Mesenteric fat pad (tissue), 1 donor: Measurements from ENCODE around the gene SPATA31C1. TPM values are rescaled to one million over a fixed set of nuclear protein-coding genes. Genes with fewer than 3 reads are reported as not detected.
"Not testable (repeated sequence)": the region's sequence is repeated elsewhere in the genome, so short reads cannot be mapped to it uniquely, and the experiment has no call there.

Experiments
- DNase-seq: peaks from one replicate; pipeline ENCODE4 v3.0.0-alpha.2; 2020; ENCODE audit warnings: low spot score
- total RNA-seq: library from RNA; stranded (reverse); fragmentation: NEBNext Ultra II Directional; extraction: Animal tissue kit (Norgen Biotek cat#: 25700); gene quantifications from one replicate; pipeline ENCODE4 v1.2.1, GENCODE V29; 2021
- donor health status: DM: yes; HTN: yes; CAD: no.

The SPATA31C1 gene
- total RNA-seq, 1 donor from 2014 or later = not detected

DNA sequence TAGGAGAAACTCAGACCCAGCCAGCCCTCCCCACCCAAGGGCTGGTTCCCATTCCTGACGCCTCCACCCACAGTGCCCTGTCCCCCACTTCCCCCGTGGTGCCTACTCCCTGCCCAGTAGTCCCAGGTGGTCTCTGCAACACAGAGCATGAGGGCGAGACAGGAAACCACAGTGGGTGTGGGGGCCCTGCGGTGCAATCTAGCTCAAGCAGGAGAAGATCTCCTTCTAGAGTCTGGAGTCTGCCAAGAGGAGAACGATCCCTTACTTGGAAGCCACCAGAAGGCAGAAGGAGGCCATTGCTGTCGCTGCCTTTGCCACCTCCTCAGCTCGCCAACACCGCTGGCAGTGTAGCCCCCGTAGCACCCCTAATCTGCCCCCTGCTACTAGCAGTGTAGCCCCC lies 20.2 kb downstream of the SPATA31C1 start:
- not testable (repeated sequence) for DNase-seq

DNA sequence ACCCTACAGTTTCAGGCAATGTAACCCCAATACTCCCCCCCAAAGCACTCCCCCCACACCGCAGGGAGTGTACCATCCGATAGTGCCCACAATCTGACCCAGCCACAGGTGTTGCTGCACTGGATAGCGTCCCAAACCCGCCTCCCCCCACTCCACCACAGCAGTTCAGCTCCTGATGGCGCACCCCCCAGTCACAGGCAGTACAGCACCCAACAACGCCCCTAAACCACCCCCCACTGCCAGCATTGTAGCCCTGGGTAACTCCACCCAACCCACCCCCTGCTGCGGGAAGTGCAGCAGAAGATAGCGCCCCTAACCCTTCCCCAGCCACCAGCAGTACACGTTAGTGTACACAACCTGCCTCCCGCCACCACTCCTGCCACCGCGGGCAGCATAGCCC lies 20.6 kb downstream of the SPATA31C1 start:
- not testable (repeated sequence) for DNase-seq

DNA sequence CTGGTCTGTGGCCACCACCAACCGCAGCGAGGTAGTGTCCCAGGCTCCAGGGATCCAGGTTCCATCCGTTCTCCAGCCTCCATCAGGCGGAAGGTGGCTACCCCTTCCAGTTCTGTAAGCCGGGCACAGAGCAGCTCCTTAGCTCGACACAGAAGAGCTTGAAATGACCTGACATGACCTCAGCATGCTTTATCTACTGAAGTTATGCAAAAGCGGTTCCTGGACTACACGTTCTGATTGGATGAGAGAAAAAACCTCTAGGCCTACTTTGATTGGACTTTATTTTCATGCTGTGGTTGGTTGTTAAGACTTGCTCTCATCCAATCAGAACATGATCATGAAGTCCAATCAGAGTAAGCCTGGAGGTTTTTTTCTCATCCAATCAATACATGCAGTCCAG lies 21.3 kb downstream of the SPATA31C1 start:
- not testable (repeated sequence) for DNase-seq

DNA sequence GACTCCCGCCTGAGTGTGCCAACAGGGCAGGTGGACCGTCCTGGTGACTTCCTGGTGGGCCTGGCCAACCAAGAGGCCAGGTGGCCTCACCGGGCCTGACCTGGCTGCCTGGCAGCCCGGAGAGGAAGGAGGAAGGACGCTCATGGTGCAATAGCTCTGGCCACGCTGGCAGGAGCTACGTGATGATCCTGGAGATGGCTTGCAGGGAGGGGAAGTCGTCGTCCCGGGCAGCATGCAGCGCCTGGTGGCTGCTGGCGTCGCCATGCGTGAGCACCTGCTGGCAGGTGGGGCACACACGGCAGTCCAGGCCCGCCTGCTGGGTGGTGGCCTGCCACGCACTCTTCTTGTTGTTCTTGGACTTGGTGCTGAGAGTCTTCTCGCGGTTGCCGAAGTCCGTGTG lies 26.3 kb downstream of the SPATA31C1 start:
- no peak for DNase-seq

DNA sequence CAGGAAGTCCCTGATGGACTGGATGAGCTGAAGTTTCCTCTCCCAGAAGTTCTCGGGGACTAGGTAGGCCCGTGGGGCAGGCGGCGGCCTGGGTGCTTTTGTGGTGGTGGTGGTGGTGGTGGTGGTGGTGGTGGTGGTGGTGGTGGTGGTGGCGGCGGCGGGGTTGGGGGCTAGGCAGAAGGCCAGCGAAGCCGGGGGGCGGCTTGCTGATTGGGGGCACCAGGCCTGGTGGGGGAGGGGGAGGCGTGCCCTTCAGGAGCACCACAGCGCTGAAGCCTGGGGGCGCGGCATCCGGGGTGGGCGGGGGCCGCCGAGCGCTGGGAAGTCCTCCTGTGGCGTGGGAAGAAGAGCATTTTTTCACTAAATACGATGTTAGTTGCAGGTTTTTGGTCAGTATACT lies 26.9 kb downstream of the SPATA31C1 start:
- no peak for DNase-seq

DNA sequence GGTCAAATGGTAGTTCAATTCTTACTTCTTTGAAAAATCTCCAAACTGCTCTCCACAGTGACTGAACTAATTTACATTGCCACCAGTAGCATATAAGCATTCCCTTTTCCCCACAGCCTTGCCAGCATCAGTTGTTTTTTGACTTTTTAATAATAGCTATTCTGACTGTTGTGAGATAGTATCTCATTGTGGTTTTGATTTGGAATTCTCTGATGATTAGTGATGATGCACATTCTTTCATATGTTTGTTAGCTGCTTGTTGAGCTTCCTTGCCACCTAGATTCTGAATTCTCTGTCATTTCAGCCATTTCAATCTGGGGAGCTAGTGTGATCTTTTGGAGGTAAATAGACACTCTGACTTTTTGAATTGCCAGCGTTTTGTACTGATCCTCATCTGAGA lies 32.5 kb downstream of the SPATA31C1 start:
- no peak for DNase-seq

DNA sequence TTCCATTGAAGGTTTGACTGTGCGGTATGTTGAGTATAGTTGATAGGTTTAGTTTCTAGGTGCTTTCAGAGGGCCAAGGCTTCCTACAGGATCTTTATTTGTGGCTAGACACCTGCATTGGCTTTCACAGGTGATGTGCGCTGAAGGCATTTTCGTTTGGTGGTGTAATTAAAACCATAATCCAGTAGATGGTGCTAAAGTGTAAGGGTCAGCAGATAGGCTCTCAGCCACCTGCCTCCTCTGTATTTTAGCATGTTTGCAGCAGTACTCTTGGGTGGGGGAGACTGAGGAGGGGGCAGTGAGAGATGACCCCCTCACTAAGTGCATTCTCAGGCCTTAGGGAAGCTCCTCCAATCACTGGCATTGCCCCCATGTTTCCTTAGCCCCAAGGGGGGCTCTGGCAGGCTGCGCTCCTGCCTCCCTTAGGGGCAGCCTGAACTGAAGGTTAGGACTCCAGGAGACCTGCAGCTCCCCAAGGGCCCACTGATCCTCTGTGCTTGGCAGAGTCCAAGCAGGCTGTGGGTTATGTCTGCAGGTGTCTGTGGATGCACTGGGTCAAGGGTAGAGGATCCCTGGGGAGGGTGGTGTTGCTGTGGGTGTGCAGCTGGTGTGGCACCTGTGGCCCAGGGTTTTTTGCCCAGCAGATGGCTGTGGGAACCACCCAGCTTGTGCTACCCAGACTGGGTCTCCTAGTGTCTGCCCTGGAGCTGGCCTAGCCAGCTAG lies 33.2 kb downstream of the SPATA31C1 start:
- DNase-seq = no peak

DNA sequence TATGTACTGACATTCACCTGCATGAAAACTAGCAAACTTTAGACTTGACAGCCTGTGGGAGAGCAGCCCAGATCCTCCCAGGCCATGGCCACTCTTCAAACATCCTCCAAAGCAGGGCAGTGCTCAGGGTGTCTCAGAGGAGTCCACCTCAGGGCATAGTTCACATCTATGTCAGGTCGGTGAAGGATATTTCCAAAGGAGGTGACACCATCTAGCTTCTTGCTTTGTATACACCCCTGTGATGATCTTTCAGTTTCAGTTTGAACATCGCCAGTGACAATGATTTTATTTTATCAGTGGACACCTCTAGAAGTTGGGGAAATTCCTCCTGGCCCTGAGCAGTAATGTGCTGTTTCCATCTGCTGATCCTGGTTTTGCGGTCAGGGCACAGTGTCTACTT lies 36.5 kb downstream of the SPATA31C1 start:
- no peak for DNase-seq

DNA sequence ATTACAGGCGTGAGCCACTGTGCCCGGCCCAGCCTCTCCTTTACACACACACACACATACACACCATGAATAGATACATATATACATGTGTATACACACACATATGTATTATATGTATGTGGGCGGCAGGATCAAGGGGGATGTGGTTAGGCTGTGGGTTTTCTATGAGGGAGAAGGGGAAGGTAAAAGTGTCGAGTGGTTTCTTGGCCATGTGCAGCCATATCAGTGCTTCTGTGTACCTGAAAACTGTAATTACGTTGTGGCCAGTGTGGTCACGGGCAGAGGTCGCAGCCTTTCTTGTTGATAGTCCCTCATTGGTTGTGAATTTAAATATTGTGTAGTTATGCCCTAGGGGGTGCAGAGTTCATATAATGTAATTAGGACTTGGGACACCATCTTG lies 40.1 kb downstream of the SPATA31C1 start:
- DNase-seq = no peak

DNA sequence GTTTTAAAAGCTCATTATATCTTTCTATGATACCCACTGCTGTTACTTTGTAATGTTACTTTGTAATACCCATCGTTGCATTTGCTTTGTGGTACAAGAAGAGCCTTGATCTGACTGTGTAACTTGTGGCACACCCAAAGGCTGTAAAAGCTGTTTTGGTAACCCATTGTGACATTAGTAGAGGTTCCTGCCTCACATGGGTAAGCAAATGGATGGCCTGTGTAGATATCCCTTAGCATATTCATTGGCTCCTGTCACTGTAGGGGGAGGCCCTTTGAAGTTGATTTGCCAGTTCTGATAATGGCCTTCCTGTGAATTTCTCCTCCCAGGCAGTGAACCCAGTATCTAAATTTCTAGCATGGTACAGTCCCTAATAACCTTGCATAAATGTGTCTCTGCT lies 40.8 kb downstream of the SPATA31C1 start:
- DNase-seq = no peak

DNA sequence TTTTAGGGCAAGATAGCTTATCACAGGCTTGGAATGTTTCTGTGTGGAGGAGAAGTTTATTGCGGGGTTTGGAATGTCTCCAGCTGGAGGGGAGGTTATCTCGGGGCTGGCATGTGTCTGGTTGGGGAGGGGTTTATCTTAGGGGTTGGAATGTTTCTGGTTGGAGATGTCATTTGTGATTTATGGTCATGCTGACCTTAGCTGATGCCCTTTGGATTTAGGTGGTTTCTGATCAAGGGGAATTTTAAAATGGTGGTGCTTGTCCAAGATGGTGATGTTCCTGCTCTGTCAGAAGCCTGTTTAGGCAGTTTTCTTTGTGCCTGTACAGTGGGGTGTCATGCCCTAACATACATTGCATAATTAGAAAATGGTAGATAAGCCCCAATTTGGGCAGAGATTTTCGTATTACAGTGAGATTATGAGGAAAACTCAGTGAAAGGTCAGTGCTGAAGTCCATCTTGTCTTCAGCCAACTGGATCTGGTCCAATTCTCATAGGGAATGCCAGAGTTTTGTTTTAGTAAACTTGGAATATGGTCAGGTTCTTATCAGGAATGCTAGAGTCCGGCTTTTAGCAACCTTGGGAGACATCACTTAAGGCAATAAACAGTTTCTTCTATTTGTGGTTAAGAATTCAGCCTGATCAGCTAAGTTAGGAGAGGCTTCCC lies 42.3 kb downstream of the SPATA31C1 start:
- DNase-seq = no peak

DNA sequence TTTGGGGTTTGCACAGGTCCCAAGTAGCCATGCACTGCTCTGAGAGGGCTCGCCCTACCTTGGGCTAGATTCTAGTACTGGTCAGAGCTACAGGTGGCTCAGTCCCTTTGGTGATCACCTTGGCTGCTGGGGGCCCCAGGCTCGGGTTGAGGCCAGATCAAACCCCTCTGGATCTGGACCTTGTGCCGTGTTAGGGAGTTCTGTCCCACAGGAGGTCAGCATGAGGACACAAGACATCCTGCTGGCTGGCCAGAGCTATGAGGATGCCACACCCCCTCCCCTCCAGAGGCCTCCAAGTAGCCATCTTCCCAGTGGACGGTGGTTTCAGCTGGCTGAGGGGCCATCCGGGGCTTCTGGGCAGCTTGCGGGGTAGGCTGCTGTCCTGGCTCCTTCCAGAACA lies 46.0 kb downstream of the SPATA31C1 start:
- peak; percentile 89 for DNase-seq

DNA sequence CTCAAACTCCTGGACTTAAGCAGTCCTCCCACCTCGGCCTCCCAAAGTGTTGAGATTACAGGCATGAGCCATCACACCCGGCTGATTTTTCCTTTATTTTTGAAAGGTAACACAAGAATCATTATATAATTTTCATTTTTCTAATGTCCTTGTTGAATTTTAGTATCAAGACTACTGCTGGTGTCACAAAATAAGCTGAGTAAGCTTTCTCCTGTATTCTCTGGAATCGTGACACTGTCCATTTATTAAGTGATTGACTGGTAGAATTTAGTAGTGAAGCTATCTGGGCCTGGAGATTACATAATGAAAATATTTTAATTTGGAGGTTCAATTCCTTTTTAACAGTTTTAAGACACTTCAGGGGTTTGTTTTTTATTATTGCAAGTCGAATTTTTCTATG lies 47.1 kb downstream of the SPATA31C1 start:
- DNase-seq = no peak

DNA sequence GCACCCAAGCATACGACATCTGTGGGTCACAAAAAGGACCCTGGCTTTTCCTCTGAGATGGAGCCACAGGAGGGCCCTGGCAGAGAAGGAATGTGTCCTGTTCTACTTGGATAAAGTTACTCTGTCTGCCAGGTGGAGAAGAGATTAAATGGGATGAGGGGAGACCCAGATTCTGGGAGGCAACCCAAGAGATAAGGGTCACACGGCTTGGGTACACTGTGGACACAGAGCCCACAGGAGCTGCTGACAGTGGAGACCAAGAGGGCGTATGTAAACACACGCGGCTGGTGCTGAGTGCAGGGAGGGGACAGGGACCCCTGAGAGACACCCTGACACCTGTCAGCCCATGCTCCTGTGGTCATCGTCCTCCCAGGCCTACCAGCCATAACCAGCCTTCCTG lies 50.4 kb downstream of the SPATA31C1 start:
- DNase-seq = peak; percentile 55

DNA sequence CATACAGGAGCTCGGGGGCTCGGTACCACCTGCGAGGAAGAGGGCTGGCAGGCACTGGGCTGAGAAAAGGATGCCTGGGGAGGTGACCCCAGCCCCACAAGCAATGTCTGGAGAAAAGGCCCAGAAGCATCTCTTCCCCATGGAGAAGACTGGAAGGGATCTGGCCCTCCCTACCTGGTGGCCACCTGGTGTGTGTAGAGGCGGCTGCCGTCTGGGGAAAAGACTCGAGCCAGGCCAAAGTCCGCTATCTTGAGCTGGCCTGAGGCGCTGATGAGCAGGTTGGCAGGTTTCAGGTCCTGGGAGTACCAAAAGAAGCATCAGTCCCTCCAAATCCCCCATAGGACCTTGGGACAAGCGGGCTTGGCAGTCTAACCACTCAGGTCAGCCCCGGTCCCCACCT lies 52.8 kb downstream of the SPATA31C1 start:
- no peak for DNase-seq

DNA sequence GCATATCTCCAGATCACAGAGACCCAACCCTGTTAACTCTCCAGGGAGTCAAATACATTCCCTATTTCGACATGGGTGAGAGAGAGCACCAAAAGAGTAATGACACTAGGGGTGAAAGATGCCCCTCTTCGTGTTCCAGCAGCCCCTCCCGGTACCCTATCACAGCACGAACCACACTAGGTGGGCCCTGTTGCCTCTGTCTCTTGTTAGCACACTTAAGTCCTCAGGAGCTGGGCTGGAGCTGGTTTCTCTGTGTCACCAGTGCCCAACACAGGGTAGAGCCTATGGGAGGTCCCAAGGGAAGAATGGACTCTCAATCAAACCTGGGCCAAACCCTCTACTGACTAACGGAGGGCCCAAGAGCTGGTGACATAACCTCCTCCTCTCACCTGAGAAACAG lies 55.4 kb downstream of the SPATA31C1 start:
- no peak for DNase-seq

Other genes starting within 250 kb of the SPATA31C1 start
- gene CTSL, start 191.8 kb upstream of the SPATA31C1 start, total RNA-seq = 729 TPM
- gene SPATA31E1, start 35.1 kb upstream of the SPATA31C1 start, total RNA-seq = not detected
- gene CDK20, start 56.6 kb downstream of the SPATA31C1 start, total RNA-seq = 3.7 TPM
- gene SPATA31C2, start 220.5 kb downstream of the SPATA31C1 start, total RNA-seq = not detected